ENCODE data around the gene RAVER1.
"Not testable (repeated sequence)": the region's sequence is repeated elsewhere in the genome, so short reads cannot be mapped to it uniquely, and the experiment has no call there.

The RAVER1 gene

DNA sequence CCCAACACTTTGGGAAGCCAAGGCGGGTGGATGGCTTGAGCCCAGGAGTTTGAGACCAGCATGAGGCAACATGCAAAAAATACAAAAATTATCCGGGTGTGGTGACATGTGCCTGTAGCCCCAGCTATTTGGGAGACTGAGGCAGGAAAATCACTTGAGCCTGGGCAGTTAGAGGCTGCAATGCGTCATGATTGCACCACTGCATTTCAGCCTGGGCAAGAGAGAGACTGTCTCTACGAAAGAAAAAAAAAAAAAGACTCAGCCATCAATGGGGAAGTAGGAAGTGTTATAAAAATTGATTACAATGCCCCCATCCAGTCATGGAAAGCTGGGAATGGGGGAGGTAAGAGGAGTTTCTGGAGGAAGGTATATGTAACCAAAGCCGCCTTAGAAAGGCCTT, 41.6 kb upstream of the RAVER1 start:
- Histone ChIP-seq H3K4me2 (ENCODE audit: low read length) (no peak overlapping the region), H3K36me3 (ENCODE audit: control insufficient read depth, insufficient read depth, low read length) (no peaks in the 10 kb centered on the region), H2AFZ (no peak overlapping the region), H3K9ac (no peak overlapping the region), H3K79me2 (peaks cover 5% of the 10 kb centered on the region), H3K27ac (no peak overlapping the region), H3K4me1 (peaks cover 5% of the 10 kb centered on the region), H3K27me3 (ENCODE audit: control insufficient read depth, insufficient read depth, low read length) (no peaks in the 10 kb centered on the region), H3K9me3 (ENCODE audit: control insufficient read depth, low read length) (no peaks in the 10 kb centered on the region), H3K4me3 (ENCODE audit: low read depth, low read length) (no peak overlapping the region)
- TF ChIP-seq, protein P1, sequence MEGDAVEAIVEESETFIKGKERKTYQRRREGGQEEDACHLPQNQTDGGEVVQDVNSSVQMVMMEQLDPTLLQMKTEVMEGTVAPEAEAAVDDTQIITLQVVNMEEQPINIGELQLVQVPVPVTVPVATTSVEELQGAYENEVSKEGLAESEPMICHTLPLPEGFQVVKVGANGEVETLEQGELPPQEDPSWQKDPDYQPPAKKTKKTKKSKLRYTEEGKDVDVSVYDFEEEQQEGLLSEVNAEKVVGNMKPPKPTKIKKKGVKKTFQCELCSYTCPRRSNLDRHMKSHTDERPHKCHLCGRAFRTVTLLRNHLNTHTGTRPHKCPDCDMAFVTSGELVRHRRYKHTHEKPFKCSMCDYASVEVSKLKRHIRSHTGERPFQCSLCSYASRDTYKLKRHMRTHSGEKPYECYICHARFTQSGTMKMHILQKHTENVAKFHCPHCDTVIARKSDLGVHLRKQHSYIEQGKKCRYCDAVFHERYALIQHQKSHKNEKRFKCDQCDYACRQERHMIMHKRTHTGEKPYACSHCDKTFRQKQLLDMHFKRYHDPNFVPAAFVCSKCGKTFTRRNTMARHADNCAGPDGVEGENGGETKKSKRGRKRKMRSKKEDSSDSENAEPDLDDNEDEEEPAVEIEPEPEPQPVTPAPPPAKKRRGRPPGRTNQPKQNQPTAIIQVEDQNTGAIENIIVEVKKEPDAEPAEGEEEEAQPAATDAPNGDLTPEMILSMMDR (IDR thresholded peaks at IDR 0.05): no peak

- H2AFZ ChIP-seq: no peak overlapping the region
- no peaks in the 10 kb centered on the region for H3K9me3 ChIP-seq (ENCODE audit: control insufficient read depth, low read length)
- H3K9ac ChIP-seq: no peak overlapping the region
- TF ChIP-seq, protein P1 (IDR thresholded peaks at IDR 0.05): no peak
- H3K79me2 ChIP-seq: no peaks in the 10 kb centered on the region
- H3K36me3 ChIP-seq (ENCODE audit: control insufficient read depth, insufficient read depth, low read length): no peaks in the 10 kb centered on the region
- no peak overlapping the region for H3K4me3 ChIP-seq (ENCODE audit: low read depth, low read length)
- no peaks in the 10 kb centered on the region for H3K4me1 ChIP-seq
- H3K4me2 ChIP-seq (ENCODE audit: low read length): no peak overlapping the region
- no peak overlapping the region for H3K27ac ChIP-seq
- H3K27me3 ChIP-seq (ENCODE audit: control insufficient read depth, insufficient read depth, low read length): no peaks in the 10 kb centered on the region
These were observed 39.4 kb upstream of the RAVER1 start for GRCh38 chr19:10372690-10373089.

DNA sequence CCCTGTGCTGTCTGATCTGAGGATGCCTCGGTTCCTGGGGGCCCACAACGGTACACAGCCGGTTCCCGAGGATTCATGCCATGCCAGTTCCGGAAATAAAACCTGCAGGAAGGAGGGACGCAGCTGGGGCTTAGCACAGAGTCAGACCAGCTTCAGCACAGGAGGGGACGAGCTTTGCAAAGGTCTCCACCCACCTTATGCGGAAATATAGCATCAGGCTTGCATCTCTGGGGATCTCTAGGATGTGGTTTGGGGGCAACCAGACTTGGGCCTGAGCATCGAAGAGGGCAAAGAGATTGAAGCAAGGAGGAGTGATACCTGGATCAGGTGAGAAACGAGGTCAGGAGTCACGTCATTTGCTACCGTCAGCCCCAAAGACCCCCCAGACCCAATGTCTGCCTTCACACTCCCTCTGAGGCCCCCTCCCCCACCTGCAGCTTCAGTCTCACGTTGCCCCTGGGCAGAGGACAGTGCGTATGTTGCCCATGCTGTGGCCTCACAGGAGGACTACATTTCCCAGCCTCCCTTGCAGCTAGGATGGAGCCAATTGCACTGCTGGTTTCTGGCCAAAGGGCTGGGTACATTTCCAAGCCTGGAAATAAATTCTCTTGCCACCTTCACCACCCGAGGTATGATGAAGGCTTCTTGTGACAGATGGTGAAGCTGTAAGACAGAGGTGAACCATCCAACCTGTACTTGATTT, 34.9 kb upstream of the RAVER1 start:
- Histone ChIP-seq H3K4me2 (ENCODE audit: low read length) (no peak overlapping the region), H2AFZ (no peak overlapping the region), H3K27me3 (ENCODE audit: control insufficient read depth, insufficient read depth, low read length) (no peaks in the 10 kb centered on the region), H3K79me2 (no peaks in the 10 kb centered on the region), H3K27ac (no peak overlapping the region), H3K9me3 (ENCODE audit: control insufficient read depth, low read length) (no peaks in the 10 kb centered on the region), H3K36me3 (ENCODE audit: control insufficient read depth, insufficient read depth, low read length) (no peaks in the 10 kb centered on the region), H3K4me3 (ENCODE audit: low read depth, low read length) (no peak overlapping the region), H3K4me1 (no peaks in the 10 kb centered on the region), H3K9ac (no peak overlapping the region)
- TF ChIP-seq, protein P1 (IDR thresholded peaks at IDR 0.05): no peak

GRCh38 chr19:10366950-10367512, 33.7 kb upstream of the RAVER1 start:
- H3K9me3 ChIP-seq (ENCODE audit: control insufficient read depth, low read length); H2AFZ ChIP-seq; H3K4me3 ChIP-seq (ENCODE audit: low read depth, low read length); H3K4me1 ChIP-seq; H3K36me3 ChIP-seq (ENCODE audit: control insufficient read depth, insufficient read depth, low read length); H3K4me2 ChIP-seq (ENCODE audit: low read length); H3K79me2 ChIP-seq; H3K27me3 ChIP-seq (ENCODE audit: control insufficient read depth, insufficient read depth, low read length); H3K27ac ChIP-seq; H3K9ac ChIP-seq: not testable (repeated sequence)

DNA sequence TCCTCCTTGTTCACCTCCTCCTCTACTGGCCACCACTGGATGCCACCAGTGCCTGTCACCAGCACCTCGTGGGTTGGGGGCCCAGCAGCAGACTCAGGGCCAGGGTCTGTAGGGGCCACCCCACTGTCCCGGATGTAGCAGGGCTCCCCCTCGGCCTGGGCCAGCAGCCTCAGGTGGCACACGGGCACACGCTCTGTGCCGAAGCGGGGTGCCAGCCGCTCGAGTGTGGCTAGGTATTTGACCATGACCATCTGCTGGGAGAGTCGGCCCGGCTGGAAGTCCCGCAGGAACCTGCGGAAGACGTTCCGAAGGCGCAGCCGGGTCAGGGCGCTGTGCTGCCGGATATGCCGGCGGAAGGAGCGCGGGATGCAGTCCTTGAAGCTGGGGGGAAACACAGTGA, 32.2 kb upstream of the RAVER1 start:
- Histone ChIP-seq H3K4me2 (ENCODE audit: low read length) (no peak overlapping the region), H3K79me2 (no peaks in the 10 kb centered on the region), H3K9ac (no peak overlapping the region), H3K4me1 (no peaks in the 10 kb centered on the region), H3K9me3 (ENCODE audit: control insufficient read depth, low read length) (no peaks in the 10 kb centered on the region), H3K27me3 (ENCODE audit: control insufficient read depth, insufficient read depth, low read length) (no peaks in the 10 kb centered on the region), H3K4me3 (ENCODE audit: low read depth, low read length) (no peak overlapping the region), H2AFZ (no peak overlapping the region), H3K36me3 (ENCODE audit: control insufficient read depth, insufficient read depth, low read length) (no peaks in the 10 kb centered on the region), H3K27ac (no peak overlapping the region)
- TF ChIP-seq, protein P1 (IDR thresholded peaks at IDR 0.05): no peak
